H1 (cell line): ENCODE results near the gene WDFY4. TPM values are rescaled to one million over a fixed set of nuclear protein-coding genes. Genes with fewer than 3 reads are reported as not detected.
A peak's percentile ranks its signal among the peaks of the same experiment; 100 is the strongest.

Experiments
- CTCF ChIA-PET: fragments of 300-600 bp; sonication (Branson Sonifier 250); formaldehyde crosslinking; loops from one replicate; lab custom pipeline; 2021; ENCODE audit not compliant: partially characterized antibody; lab: Charles Lee
- POLR2A ChIA-PET: fragments of 300-600 bp; sonication (Branson Sonifier 250); formaldehyde crosslinking; loops from one replicate; lab custom pipeline; 2021; ENCODE audit warnings: inconsistent platforms; ENCODE audit not compliant: partially characterized antibody; lab: Charles Lee
- DNase-seq, 2 experiments: peaks; one replicate each; pipeline versions ENCODE4 v3.0.0 to v3.0.0-alpha.2; 2010 to 2022; ENCODE audit warnings: low spot score in 2 of 2, low read depth in 1 of 2, mixed read lengths in 1 of 2
- FAIRE-seq: peaks from 2 replicates; lab custom pipeline; 2011; peaks lifted over from hg19 to GRCh38; lab: Jason Lieb, UNC
- H2AFZ ChIP-seq: 2 replicates; pipeline ENCODE4 v1.8.1; 2012; ENCODE audit warnings: low read length, inconsistent platforms
- H2AK5ac ChIP-seq: 2 replicates; pipeline ENCODE4 v1.6.1; 2013; ENCODE audit warnings: low read depth, low read length
- H2BK120ac ChIP-seq: replicated peaks from 2 replicates; pipeline ENCODE3; 2013; ENCODE audit warnings: low read depth, low read length, inconsistent platforms
- H2BK12ac ChIP-seq: 2 replicates; pipeline ENCODE4 v1.6.1; 2013; ENCODE audit warnings: low read depth, low read length
- H2BK15ac ChIP-seq: 2 replicates; pipeline ENCODE4 v1.6.1; 2013; ENCODE audit warnings: low read length
- H2BK20ac ChIP-seq: 2 replicates; pipeline ENCODE4 v1.6.1; 2013; ENCODE audit warnings: low read length
- H2BK5ac ChIP-seq: 2 replicates; pipeline ENCODE4 v1.6.1; 2013; ENCODE audit warnings: low read depth, low read length
- H3K14ac ChIP-seq: 2 replicates; pipeline ENCODE4 v1.6.1; 2013; ENCODE audit warnings: inconsistent platforms; ENCODE audit not compliant: insufficient read length
- H3K18ac ChIP-seq: 2 replicates; pipeline ENCODE4 v1.6.1; 2013; ENCODE audit warnings: low read length; ENCODE audit errors: extremely low read depth
- H3K23ac ChIP-seq: 2 replicates; pipeline ENCODE4 v1.6.1; 2013; ENCODE audit warnings: inconsistent platforms; ENCODE audit not compliant: insufficient read length
- H3K23me2 ChIP-seq: 2 replicates; pipeline ENCODE4 v1.6.1; 2013; ENCODE audit warnings: low read depth, low read length
- H3K27ac ChIP-seq: 2 replicates; pipeline ENCODE4 v1.6.1; 2011; ENCODE audit warnings: low read depth, low read length, inconsistent platforms
- H3K27me3 ChIP-seq, 4 experiments: replicated peaks in 1 of 4; 1 replicate in 1 of 4; 2 replicates in 3 of 4; pipeline versions ENCODE4 v1.6.1 to v1.8.1; 2011 to 2013; ENCODE audit warnings: low read length in 3 of 4, mild to moderate bottlenecking in 3 of 4, inconsistent platforms in 2 of 4, mixed read lengths in 2 of 4, moderate library complexity in 1 of 4; ENCODE audit not compliant: control insufficient read depth in 3 of 4, insufficient read depth in 3 of 4; ENCODE audit errors: extremely low read depth in 1 of 4
- H3K36me3 ChIP-seq, 4 experiments: 2 replicates each; pipeline versions ENCODE4 v1.6.1 to v1.8.1; 2011 to 2013; ENCODE audit warnings: mild to moderate bottlenecking in 4 of 4, low read length in 3 of 4, moderate library complexity in 2 of 4, control low read depth in 1 of 4, inconsistent platforms in 1 of 4; ENCODE audit not compliant: insufficient read depth in 4 of 4, control insufficient read depth in 2 of 4
- H3K4ac ChIP-seq: replicated peaks from 2 replicates; pipeline ENCODE3; 2013; ENCODE audit warnings: low read length, low read depth, mixed read lengths, inconsistent platforms; ENCODE audit not compliant: insufficient read length
- H3K4me1 ChIP-seq, 4 experiments: replicated peaks in 1 of 4; 1 replicate in 1 of 4; 2 replicates in 3 of 4; pipeline versions ENCODE4 v1.6.1 to v1.8.1; 2011 to 2013; ENCODE audit warnings: low read length in 3 of 4, inconsistent platforms in 2 of 4, mixed read lengths in 1 of 4; ENCODE audit not compliant: insufficient read depth in 4 of 4, control insufficient read depth in 3 of 4
- H3K4me2 ChIP-seq, 2 experiments: 2 replicates each; pipeline versions ENCODE4 v1.6.1 to v1.8.1; 2011 to 2013; ENCODE audit warnings: low read depth in 2 of 2, low read length in 2 of 2, control low read depth in 1 of 2, inconsistent platforms in 1 of 2, mild to moderate bottlenecking in 1 of 2; ENCODE audit not compliant: insufficient read depth in 1 of 2
- H3K4me3 ChIP-seq, 4 experiments: fragments of 200-600, 300-600 bp in 1 of 4; sonication (generic), shearing (Covaris generic), sonication (Bioruptor Twin) in 1 of 4; 2 replicates each; pipeline versions ENCODE4 v1.5.1 to v1.8.1; 2011 to 2016; ENCODE audit warnings: low read length in 4 of 4, low read depth in 3 of 4, control low read depth in 2 of 4, inconsistent platforms in 2 of 4, mild to moderate bottlenecking in 2 of 4, mixed read lengths in 1 of 4, moderate library complexity in 1 of 4; ENCODE audit not compliant: insufficient read depth in 2 of 4; ENCODE audit errors: extremely low read depth in 1 of 4
- H3K56ac ChIP-seq: replicated peaks from 2 replicates; pipeline ENCODE3; 2013; ENCODE audit warnings: low read depth, mild to moderate bottlenecking, mixed read lengths, low read length, inconsistent platforms; ENCODE audit not compliant: insufficient read length
- H3K79me1 ChIP-seq: 2 replicates; pipeline ENCODE4 v1.6.1; 2013; ENCODE audit warnings: low read depth, low read length, control low read depth
- H3K79me2 ChIP-seq, 2 experiments: 2 replicates each; pipeline versions ENCODE4 v1.6.1 to v1.8.1; 2012 to 2013; ENCODE audit warnings: low read length in 2 of 2, mild to moderate bottlenecking in 2 of 2, inconsistent platforms in 1 of 2; ENCODE audit not compliant: insufficient read depth in 2 of 2, control insufficient read depth in 1 of 2
- H3K9ac ChIP-seq, 4 experiments: replicated peaks in 1 of 4; 1 replicate in 1 of 4; 2 replicates in 3 of 4; pipeline versions ENCODE4 v1.6.1 to v1.8.1; 2011 to 2013; ENCODE audit warnings: low read depth in 3 of 4, low read length in 3 of 4, control low read depth in 2 of 4, mild to moderate bottlenecking in 2 of 4, moderate library complexity in 2 of 4, inconsistent platforms in 1 of 4; ENCODE audit errors: extremely low read depth in 1 of 4
- H3K9me3 ChIP-seq, 2 experiments: 2 replicates each; pipeline versions ENCODE4 v1.6.1 to v1.8.1; 2012 to 2013; ENCODE audit warnings: mild to moderate bottlenecking in 2 of 2, moderate library complexity in 2 of 2, control low read depth in 1 of 2, inconsistent platforms in 1 of 2, low read depth in 1 of 2, low read length in 1 of 2, mixed read lengths in 1 of 2; ENCODE audit not compliant: insufficient read depth in 2 of 2
- H4K20me1 ChIP-seq, 2 experiments: replicated peaks in 1 of 2; 2 replicates each; pipeline versions ENCODE3 to v1.8.1; 2011 to 2013; ENCODE audit warnings: inconsistent platforms in 2 of 2, low read length in 2 of 2, mild to moderate bottlenecking in 1 of 2; ENCODE audit not compliant: insufficient read depth in 2 of 2, control insufficient read depth in 1 of 2
- H4K5ac ChIP-seq: 2 replicates; pipeline ENCODE4 v1.6.1; 2013; ENCODE audit warnings: low read length, low read depth, mixed read lengths, inconsistent platforms; ENCODE audit not compliant: insufficient read length
- H4K8ac ChIP-seq: 2 replicates; pipeline ENCODE4 v1.8.0; 2013; ENCODE audit warnings: mild to moderate bottlenecking, moderate library complexity, low read length, inconsistent platforms; ENCODE audit not compliant: insufficient read depth; ENCODE audit errors: extremely low read depth
- H4K91ac ChIP-seq: replicated peaks from 2 replicates; pipeline ENCODE3; 2013; ENCODE audit warnings: low read length, mixed read lengths, inconsistent platforms; ENCODE audit not compliant: insufficient read length
- CEBPB ChIP-seq: IDR thresholded peaks from 2 replicates; pipeline ENCODE4 v1.6.1; 2012; ENCODE audit warnings: low read depth, low read length
- CTCF ChIP-seq, 3 experiments: IDR thresholded peaks; 1 replicate in 2 of 3; 2 replicates in 1 of 3; pipeline versions ENCODE4 v1.5.1 to v1.6.1; 2011; ENCODE audit warnings: low read length in 3 of 3, mild to moderate bottlenecking in 3 of 3, inconsistent platforms in 2 of 3, low read depth in 1 of 3, moderate library complexity in 1 of 3; ENCODE audit not compliant: insufficient read depth in 1 of 3; ENCODE audit errors: control extremely low read depth in 1 of 3
- EP300 ChIP-seq, 2 experiments: IDR thresholded peaks; 1 replicate in 1 of 2; 2 replicates in 1 of 2; pipeline ENCODE4 v1.6.1; 2011 to 2012; ENCODE audit warnings: low read depth in 2 of 2, low read length in 2 of 2, mild to moderate bottlenecking in 2 of 2, borderline replicate concordance in 1 of 2, inconsistent platforms in 1 of 2, moderate library complexity in 1 of 2
- JUN ChIP-seq: IDR thresholded peaks from 2 replicates; pipeline ENCODE4 v1.6.1; 2011; ENCODE audit warnings: low read depth, mild to moderate bottlenecking, improper control_type of control experiment, low read length
- JUND ChIP-seq: IDR thresholded peaks from 2 replicates; pipeline ENCODE4 v1.6.1; 2011; ENCODE audit warnings: mild to moderate bottlenecking, improper control_type of control experiment, low read length
- NRF1 ChIP-seq: IDR thresholded peaks from 2 replicates; pipeline ENCODE4 v1.6.1; 2011; ENCODE audit warnings: mild to moderate bottlenecking, low read depth, low read length, improper control_type of control experiment
- SP4 ChIP-seq: IDR thresholded peaks from 2 replicates; pipeline ENCODE4 v1.6.1; 2012; ENCODE audit warnings: low read length, inconsistent platforms
- SUZ12 ChIP-seq: fragments of 200-600 bp; sonication (generic); IDR thresholded peaks from 2 replicates; pipeline ENCODE4 v1.6.1; 2012; ENCODE audit warnings: mild to moderate bottlenecking, inconsistent platforms, low read length, moderate library complexity, mixed read lengths
- TEAD4 ChIP-seq: IDR thresholded peaks from 2 replicates; pipeline ENCODE4 v1.6.1; 2012; ENCODE audit warnings: low read depth, low read length, inconsistent platforms, mixed read lengths
- YY1 ChIP-seq: IDR thresholded peaks from 2 replicates; pipeline ENCODE4 v1.6.1; 2011; ENCODE audit warnings: low read depth, mild to moderate bottlenecking, low read length
- ZNF274 ChIP-seq: IDR thresholded peaks from 2 replicates; pipeline ENCODE4 v1.7.0; 2012; ENCODE audit warnings: low read length, borderline replicate concordance; ENCODE audit errors: extremely low read depth
- WGBS, 2 experiments: shearing (Covaris generic) in 1 of 2; methylation state at CpG; one replicate each; pipeline versions ENCODE4 v1.1.6 to v1.1.7; 2013 to 2015; ENCODE audit warnings: low lambda C conversion rate in 2 of 2, mixed read lengths in 2 of 2, inconsistent platforms in 1 of 2, low coverage in 1 of 2, missing lambda C conversion rate in 1 of 2; ENCODE audit not compliant: insufficient replicate concordance in 2 of 2, insufficient coverage in 1 of 2, insufficient read length in 1 of 2; ENCODE audit errors: extremely low coverage in 1 of 2, missing lambda C conversion rate in 1 of 2; 5-methylcytosine and 5-hydroxymethylcytosine counted together
- polyA plus RNA-seq, 7 experiments: library from polyadenylated mRNA; depleted of rRNA in 3 of 7; stranded (reverse) in 5 of 7; unstranded in 2 of 7; fragments of >200 nt in 5 of 7; fragments of 200-250 nt in 2 of 7; gene quantifications; 1 replicate in 5 of 7; 2 replicates in 1 of 7; 4 replicates in 1 of 7; pipeline versions ENCODE4 v1.2.1 to v1.2.3, GENCODE V29; 2011 to 2013; ENCODE audit warnings: missing spikeins in 2 of 7, mixed read lengths in 2 of 7
- total RNA-seq: library from RNA; stranded (reverse); fragmentation: NEBNext Ultra II Directional; extraction: Animal tissue kit (Norgen Biotek cat#: 25700); gene quantifications from 2 replicates; pipeline ENCODE4 v1.2.1, GENCODE V29; 2021
- TF ChIP-seq, protein P1 (sequence below): IDR thresholded peaks from 2 replicates; pipeline ENCODE4 v1.6.1; 2011; ENCODE audit warnings: low read depth, mild to moderate bottlenecking, low read length; ENCODE audit not compliant: insufficient read depth

The WDFY4 gene
- total and polyA plus RNA-seq, 2 of the 8 experiments (the other 6 are each of a cell fraction or from before 2014, with no cell fraction given), result not detected

DNA sequence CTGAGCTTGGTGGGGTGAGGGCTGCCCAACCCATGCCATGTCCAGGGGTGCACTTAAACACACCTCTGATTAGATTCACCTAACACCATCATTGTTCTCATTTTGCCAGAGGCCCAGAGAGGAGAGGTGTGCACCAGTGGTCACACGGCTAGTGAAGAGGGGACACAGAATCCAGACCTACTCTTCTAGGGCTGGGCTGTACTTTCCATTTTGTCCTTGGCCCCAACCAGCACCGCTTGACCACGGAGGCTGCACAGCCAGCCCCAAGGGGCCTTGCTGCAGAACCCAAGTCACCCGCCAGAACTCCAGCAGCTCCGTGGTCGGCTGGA is 246 bp upstream of the WDFY4 start:
- Histone ChIP-seq H4K5ac (no peak overlapping the region), H2BK120ac (no peak overlapping the region), H2BK15ac (no peak overlapping the region), H3K23me2 (no peaks in the 10 kb centered on the region), H3K4ac (no peak overlapping the region), H3K4me1 (no peaks in the 10 kb centered on the region), H3K9ac (no peak overlapping the region), H3K9me3 (no peaks in the 10 kb centered on the region), H3K56ac (no peak overlapping the region), H3K23ac (no peak overlapping the region), H3K27me3 (no peaks in the 10 kb centered on the region), H4K91ac (no peak overlapping the region), H3K27ac (no peak overlapping the region), H2BK5ac (no peak overlapping the region), H2BK12ac (no peak overlapping the region), H3K4me3 (no peak overlapping the region), H3K18ac (no peak overlapping the region), H3K36me3 (no peaks in the 10 kb centered on the region), H2AFZ (0 out of 2 replicates have a peak overlapping the region, but pooled peaks have one; percentile 44), H2BK20ac (no peak overlapping the region), H3K79me2 (no peaks in the 10 kb centered on the region), H4K20me1 (no peaks in the 10 kb centered on the region), H3K79me1 (no peaks in the 10 kb centered on the region), H3K4me2 (no peak overlapping the region), H4K8ac (0 out of 2 replicates have a peak overlapping the region, but pooled peaks have one; percentile 62), H2AK5ac (no peak overlapping the region), H3K14ac (no peak overlapping the region)
- FAIRE-seq (no peak), DNase-seq (peak in 1 of 2 experiments; percentile 22)
- ChIA-PET POLR2A (interaction anchor here (0.7 kb wide), 1 partner anchor 180 kb away, joined by 3 read pairs; no protein-coding TSS in a partner anchor), CTCF (no interaction called here)
- 90% methylated on average over 6 of the region's 6 CpGs; no CpG with 5 or more reads in 1 of the 2 experiments for WGBS, 2 experiments
- TF ChIP-seq JUN (no peak), CEBPB (no peak), CTCF (IDR thresholded peaks at IDR 0.05; ENCODE audit: control extremely low read depth in 1 of 3, insufficient read depth in 1 of 3, low read depth in 1 of 3, low read length in 3 of 3) (no peak), EP300 (IDR thresholded peaks at IDR 0.05; ENCODE audit: borderline replicate concordance in 1 of 2, low read depth in 2 of 2, low read length in 2 of 2) (no peak), TEAD4 (no peak), JUND (no peak), SUZ12 (no peak), SP4 (no peak), ZNF274 (no peak), YY1 (no peak), NRF1 (no peak)
- TF ChIP-seq, protein P1, sequence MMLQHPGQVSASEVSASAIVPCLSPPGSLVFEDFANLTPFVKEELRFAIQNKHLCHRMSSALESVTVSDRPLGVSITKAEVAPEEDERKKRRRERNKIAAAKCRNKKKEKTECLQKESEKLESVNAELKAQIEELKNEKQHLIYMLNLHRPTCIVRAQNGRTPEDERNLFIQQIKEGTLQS, result no peak
